ENCODE results near the gene ADGRL3.
"Not testable (repeated sequence)": the region's sequence is repeated elsewhere in the genome, so short reads cannot be mapped to it uniquely, and the experiment has no call there.

ADGRL3 gene

DNA sequence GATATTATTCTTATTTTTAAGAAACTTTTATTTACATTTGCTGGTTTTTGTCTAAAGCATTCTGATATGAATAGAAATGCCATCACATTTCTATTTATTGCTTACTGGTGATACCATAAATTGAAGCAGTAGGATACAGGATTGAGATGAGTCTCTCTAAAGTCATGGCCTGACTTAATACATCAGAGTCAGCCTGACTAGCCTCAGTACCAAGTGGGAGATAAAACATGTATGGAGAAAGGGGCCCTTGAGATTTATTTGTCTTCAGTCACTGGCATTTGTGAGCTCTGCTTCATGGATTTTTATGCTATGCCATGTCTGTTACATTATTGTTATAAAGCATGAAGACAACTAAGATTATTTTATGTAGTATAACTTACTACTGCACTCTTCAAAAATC is 465.5 kb downstream of the ADGRL3 start:
- no peak for DNase-seq

DNA sequence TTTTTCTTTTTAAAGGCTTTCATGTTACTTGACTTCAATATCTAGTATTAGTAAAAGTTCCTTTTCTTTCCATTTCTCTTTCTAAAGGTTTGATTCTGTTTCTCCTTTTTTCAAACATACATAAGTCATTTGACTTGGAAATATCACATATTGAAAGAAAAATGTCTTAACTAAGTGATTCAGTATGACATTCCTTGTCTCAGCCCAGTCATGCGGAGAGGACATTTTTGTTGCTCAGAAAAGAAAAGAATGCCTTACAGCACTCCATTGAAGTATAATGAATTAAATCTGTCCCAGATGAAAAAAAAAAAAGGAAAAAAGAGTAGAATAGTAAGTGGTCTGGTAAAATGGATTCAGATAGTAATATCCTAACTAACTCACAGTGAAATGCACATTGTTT is 466.1 kb downstream of the ADGRL3 start:
- DNase-seq = no peak

DNA sequence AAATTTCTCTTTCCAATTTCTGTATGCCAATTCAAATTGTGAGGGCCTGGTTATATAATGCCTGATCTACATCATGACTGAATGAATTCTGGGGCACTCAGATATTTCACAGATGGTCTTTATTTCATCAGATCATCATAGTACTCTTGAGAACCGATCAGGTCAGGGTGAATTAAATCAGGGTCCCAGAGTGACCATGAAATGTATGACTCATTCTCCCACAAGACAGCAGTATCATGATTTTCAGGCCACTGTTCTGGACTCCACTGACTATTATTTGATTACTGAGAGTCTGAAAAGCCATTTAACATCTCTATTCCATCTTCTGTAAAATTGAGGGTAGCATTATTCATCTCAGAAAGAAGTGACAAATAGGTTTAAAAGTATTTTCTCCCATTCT is 471.5 kb downstream of the ADGRL3 start:
- no peak for DNase-seq

DNA sequence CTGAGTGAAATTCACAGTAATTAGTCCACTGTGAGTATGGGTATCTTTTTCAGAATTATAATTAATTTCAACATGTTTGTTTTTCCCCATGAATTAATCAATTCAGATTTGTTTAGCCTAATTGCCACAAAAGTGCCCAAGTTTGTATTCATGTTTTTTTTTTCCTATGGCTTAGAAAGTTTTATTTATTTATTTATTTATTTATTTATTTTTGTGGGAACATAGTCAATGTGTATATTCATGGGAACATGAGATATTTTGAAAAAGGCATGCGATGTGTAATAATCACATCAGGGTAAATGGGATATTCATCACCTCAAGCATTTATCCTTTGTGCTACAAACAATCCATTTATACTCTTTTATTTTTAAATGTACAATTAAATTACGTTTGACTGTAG is 475.3 kb downstream of the ADGRL3 start:
- DNase-seq = no peak

DNA sequence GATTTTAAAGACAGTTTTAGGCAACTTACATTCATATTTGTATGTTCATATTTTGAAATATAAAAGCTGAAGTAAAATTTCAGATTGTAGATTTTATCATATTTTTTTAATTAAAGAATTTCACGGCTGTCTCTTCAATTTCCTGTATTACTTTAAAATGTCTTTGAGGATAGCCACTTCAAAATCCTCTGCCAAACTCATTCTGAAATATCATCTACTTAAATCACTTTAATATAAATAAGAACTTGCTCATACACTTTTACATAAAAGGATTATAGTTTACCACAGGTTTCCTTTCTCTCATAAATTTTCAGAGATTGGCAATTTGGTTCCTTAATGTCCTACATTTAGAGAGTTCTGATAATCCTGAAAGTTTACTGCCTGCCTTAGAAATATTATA is 478.2 kb downstream of the ADGRL3 start:
- DNase-seq = no peak

DNA sequence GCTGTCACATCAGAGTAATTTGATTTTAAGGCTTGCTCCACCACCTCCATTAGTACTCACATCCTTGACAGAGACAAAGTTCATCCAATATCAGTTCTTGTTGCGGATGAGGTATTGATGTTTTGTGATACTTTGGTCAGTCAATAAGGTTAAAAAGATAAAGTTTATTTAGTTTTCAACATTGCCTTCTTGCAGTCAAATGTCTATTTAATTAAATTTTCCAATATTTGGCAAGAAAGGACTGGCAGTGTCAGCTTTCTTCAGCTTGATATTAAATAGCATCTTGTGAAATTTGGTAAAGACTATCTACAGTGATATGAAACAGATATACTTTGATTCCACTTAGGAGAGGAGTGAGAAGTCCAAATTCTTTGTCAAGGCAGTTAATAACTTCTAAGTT is 493.4 kb downstream of the ADGRL3 start:
- no peak for DNase-seq

DNA sequence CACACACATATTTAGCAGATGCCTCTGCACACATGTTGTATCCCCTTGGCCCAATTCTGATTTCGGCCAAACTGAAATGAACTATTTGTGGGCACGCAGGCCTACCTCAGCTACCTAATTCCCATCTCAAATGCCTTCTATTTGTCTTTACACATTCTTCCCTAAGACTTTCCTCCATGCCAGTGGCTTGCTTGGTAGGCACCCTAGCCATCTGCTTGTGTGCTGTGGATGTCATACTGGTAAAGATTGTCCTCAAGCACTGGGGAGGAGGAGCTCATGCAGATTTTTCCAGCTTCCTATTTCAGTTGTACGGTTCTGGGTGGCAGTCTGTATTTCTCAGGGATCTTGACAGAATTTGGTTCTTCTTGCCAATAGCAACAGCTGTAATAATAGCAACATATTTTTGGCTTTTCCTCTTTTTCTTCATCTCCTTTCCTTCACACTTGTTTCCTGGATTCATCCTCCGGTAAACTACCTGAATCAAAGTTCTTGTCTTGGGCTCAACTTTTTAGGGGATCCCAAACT is 514.3 kb downstream of the ADGRL3 start:
- DNase-seq = no peak

DNA sequence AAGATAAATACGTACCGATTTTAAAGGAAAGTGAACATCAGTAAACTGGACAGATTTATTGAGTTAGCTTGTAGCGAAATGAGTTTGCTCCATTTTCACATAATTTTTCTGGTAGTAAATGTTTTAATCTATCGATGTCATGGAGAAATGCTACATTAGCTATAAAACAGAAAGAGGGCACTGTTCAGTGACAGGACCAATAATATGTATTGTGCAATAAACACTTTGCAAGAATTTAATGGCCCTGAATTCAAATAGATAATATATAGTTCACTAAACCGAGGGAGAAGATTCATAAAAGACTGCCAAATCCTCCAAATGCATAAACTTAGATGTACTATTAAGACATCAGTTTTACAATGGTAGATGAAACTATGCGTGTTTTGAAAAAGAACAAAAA is 516.3 kb downstream of the ADGRL3 start:
- DNase-seq = no peak

DNA sequence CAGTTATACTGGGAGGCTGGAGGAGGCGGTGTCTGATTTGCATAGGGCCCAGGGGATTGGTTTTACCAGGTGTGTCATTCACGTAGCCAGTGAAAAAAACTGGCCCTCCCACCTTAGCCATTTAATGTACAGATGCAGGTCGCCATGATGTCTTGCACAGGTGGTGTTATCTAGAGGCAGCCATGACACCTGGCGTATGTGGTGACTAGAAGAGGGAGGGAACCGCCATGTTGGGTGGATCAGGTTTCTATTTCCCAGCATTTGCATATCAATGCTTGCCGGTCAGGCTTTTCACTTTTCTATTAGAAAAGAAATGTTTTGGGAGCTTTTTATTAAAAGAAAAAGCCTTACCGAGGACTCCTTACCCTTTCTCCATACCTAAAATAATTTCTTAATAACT is 523.4 kb downstream of the ADGRL3 start:
- DNase-seq = no peak

DNA sequence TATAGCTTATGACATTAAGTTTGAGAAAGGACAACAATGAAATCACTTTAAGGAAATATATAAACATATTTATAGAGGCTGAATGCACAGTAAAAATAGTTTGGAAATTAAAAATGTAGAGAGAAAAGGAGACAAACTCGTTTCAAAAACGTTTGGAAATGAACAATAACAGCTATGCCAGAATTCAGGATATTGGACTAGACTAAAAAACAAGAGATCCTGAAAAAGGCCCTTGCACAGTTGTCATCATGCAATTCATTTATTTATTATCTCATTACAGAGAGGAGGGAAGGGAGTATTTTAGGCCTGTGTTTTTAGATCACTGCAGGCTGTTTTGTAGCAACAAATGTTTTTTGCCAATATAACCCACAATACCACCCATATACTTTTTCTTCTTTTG is 527.2 kb downstream of the ADGRL3 start:
- no peak for DNase-seq

DNA sequence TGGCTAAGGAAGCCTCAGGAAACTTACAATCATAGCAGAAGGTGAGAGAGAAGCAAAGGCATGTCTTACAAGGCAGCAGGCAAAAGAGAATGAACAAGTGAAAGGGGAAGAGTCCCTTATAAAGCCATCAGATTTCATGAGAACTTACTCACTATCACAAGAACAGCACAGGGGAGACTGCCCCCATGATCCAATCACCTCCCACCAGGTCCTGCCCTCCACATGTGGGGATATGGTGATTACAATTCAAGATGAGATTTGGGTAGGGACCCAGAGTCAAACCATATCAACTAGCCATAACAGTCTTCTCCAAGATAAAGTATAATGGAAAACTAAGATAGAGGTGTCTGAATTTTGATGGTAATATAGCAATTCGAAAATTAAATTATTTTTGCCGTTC is 534.3 kb downstream of the ADGRL3 start:
- DNase-seq = no peak

DNA sequence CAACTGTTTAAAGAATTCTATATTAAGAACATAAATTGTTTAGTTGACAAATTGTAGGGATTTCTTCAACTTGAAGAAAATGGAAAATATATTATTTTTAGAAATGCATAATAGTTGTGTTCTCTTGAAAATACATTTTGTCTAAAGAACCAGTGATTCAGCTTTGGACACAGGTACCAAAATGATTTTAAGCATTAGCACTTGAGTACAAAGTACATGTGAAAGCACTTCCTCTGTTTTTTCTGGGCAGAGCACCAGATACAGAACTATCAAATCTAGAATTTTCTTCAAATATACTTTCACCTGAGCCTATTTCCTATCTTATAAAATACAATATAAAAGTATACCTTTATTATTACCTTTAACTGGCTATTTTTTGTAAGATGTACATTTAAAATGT is 539.8 kb downstream of the ADGRL3 start:
- DNase-seq = no peak

DNA sequence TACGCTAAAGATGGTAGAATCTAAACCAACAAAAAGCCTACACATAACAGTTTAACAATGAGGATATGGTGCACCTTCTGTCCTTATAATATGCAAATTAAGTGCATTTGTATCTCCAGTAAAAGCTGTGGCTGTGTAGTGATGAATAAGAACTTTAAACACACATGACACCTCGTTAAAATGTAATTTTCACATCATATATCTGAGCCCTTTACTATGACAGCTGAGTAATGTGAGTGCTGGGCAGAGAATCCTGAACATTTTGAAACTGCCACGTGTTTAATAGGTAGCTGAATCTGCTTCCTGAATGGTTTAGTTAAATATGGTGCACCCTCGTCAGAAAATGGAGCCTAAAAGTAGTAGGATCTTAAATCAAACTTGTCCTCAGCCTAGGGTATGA is 540.8 kb downstream of the ADGRL3 start:
- no peak for DNase-seq

DNA sequence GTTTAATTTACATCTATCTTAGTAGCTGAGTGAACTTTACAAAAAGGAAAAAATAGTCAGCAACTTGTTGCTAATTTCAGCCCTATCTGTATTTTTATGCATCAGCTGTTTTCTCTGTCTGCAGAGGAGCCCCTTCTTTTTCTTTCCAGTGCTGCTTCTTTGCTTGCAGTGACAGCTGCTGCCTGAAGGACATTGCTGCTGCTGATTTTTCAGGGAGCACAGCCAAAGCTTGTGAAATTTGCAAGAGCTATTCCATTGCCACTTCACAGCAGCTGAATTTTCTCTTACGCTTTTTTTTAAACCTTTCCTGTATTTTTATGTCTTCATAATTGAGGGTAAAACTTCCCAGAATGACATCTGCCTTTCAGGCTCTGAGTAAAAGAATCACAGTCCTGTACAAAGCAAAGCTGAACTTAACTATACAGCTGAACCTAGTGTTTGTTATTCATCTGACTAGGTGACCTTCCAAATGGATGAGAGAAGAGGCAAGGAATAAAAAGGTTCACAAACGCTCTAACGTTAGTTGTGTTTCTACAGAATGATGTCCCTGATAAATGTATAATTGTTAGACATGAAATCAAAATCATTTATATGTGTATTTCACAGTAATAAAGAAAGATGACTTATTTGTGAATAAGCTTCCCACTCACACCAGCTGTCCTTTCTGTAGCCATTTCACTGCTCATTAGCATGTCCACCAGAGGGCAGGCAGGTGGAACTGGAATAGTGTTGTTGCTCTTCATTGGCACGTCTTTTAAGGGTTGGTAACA is 541.4 kb downstream of the ADGRL3 start:
- DNase-seq = no peak

DNA sequence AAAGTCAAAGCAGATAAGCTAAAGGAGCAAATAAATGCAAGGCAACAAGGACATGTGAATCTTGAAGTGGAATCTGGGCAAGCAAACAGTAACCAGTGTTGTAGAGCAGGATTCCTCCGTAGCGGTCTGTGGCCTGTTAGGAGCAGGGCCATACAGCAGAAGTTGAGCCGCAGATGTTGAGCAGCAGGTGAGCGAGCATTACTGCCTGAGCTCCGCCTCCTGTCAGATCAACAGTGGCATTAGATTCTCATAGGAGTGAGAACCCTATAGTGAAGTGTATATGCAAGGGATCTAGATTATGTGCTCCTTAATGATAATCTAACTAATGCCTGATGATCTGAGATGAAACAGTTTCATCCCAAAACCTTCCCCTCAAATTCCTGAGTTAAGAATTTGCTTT is 550.7 kb downstream of the ADGRL3 start:
- no peak for DNase-seq

DNA sequence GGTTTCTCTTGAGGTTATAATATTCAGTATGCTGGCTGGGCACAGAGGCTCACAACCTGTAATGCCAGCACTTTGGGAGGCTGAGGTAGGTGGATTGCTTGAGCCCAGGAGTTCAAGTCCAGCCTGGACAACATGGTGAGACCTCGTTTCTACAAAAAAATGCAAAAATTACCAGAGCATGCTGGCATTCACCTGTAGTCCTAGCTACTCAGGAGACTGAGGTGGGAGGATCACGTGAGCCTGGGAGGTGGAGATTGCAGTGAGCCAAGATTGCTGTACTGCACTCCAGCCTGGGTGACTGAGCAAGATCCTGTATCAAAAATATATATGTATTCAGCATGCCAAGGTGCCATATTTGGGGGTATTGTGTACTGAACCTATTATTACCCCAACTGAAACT is 552.5 kb downstream of the ADGRL3 start:
- no peak for DNase-seq

DNA sequence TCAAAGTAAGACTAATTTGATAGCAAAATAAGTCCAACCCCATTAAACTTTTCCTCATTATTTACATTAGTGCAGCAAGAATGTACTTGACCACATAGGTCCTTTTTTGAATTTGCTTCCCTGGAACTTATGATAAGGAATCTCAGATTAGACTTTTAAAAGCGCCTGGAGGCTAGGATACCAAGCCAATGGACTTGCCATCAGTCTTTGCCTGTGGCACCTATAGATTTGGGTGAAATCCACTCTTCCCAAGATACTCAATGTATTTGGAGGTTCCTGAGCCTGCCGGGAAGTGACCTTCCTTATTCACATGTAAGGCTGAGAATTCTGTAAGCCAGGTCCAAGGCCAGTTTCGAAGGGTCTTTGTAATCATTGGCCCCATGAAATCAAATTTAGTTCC is 553.6 kb downstream of the ADGRL3 start:
- DNase-seq = no peak

DNA sequence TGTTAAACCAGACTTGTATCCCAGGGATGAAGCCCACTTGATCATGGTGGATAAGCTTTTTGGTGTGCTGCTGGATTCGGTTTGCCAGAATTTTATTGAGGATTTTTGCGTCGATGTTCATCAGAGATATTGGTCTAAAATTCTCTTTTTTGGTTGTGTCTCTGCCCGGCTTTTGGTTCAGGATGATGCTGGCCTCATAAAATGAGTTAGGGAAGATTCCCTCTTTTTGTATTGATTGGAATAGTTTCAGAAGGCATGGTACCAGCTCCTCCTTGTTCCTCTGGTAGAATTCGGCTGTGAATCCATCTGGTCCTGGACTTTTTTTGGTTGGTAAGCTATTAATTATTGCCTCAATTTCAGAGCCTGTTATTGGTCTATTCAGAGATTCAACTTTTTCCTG is 556.8 kb downstream of the ADGRL3 start:
- DNase-seq = not testable (repeated sequence)

DNA sequence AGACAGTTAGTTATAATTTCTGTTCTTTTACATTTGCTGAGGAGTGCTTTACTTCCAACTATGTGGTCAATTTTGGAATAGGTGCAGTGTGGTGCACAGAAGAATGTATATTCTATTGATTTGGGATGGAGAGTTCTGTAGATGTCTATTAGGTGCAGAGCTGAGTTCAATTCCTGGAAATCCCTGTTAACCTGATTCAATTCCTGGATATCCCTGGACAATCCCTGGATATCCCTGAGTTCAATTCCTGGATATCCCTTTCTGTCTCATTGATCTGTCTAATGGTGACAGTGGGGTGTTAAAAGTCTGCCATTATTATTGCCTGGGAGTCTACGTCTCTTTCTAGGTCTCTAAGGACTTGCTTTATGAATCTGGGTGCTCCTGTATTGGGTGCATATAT is 557.9 kb downstream of the ADGRL3 start:
- DNase-seq = not testable (repeated sequence)

DNA sequence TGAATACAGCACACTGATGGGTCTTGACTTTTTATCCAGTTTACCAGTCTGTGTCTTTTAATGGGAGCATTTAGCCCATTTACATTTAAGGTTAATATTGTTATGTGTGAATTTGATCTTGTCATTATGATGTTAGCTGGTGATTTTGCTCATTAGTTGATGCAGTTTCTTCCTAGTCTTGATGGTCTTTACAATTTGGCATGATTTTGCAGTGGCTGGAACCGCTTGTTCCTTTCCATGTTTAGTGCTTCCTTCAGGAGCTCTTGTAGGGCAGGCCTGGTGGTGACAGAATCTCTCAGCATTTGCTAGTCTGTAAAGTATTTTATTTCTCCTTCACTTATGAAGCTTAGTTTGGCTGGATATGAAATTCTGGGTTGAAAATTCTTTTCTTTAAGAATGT is 558.5 kb downstream of the ADGRL3 start:
- not testable (repeated sequence) for DNase-seq

DNA sequence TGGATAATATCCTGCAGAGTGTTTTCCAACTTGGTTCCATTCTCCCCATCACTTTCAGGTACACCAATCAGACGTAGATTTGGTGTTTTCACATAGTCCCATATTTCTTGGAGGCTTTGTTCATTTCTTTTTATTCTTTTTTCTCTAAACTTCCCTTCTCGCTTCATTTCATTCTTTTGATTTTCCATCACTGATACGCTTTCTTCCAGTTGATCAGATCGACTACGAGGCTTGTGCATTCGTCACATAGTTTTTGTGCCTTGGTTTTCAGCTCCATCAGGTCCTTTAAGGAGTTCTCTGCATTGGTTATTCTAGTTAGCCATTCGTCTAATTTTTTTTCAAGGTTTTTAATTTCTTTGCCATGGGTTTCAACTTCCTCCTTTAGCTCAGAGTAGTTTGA is 559.1 kb downstream of the ADGRL3 start:
- not testable (repeated sequence) for DNase-seq

DNA sequence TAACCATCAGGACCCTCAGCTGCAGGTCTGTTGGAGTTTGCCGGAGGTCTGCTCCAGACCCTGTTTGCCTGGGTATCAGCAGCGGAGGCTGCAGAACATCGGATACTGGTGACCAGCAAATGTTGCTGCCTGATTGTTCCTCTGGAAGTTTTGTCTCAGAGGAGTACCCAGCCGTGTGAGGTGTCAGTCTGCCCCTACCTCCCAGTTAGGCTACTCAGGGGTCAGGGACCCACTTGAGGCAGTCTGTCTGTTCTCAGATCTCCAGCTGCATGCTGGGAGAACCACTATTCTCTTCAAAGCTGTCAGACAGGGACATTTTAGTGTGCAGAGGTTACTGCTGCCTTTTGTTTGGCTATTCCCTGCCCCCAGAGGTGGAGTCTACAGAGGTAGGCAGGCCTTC is 559.8 kb downstream of the ADGRL3 start:
- DNase-seq = not testable (repeated sequence)

DNA sequence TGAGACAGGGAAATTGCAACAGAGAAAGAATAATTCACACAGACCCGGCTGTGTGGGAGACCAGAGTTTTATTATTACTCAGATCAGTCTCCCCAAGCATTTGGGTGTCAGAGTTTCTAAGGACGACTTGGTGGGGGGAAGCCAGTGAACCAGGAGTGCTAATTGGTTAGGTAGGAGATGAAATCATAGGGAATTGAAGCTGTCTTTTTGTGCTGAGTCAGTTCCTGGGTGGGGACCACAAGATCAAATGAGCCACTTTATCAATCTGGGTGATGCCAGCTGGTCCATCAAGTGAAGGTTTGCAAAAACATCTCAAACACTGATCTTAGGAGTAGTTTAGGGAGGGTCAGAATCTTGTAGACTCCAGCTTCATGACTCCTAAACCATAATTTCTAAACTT is 560.7 kb downstream of the ADGRL3 start:
- DNase-seq = no peak

DNA sequence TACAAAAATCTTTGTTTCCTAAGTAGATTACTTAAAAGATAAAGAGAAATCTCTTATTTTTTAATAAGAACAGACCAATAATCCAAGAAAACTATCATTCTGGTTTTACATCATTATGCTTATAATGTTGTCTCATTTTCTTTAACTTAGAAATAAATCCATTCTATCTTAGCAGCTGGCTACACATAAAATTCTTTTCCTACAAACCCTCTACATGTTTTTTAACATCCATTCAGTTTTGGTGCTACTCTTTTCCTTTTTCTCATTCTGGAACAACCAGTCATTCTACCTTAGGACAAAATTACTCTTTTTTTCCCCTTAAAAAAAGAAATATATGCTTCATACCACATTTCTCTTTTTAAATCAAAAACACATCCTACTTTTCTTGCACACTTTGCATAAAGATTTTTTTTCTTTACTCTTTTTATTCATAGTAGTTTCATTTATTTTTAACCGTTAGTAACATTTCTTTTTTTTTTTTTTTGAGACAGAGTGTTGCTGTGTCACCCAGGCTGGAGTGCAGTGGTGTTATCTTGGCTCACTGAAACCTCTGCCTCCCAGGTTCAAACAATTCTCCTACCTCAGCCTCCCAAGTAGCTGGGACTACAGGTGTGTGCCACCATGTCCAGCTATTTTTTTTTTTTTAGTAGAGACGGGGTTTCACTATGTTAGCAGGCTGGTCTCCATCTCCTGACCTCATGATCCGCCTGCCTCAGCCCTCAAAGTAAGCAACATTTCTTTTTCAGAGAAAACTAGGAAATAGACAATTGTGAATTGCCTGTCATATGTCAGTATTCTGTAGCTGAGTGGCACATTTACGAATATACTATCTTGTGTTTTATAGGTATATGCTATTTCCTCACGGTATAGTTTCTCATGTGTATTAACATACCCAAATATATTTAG is 562.8 kb downstream of the ADGRL3 start:
- no peak for DNase-seq
